Endothelial cell of umbilical vein (primary cell): Measurements from ENCODE around the gene MGME1. TPM values are rescaled to one million over a fixed set of nuclear protein-coding genes. Genes with fewer than 3 reads are reported as not detected.

ENCODE experiments used
- BruUV-seq: library from RNA; stranded (reverse); fragments of 400-500 nt; replicated peaks from 2 replicates; lab custom pipeline; 2021; lab: Mats Ljungman, UMichigan
- CTCF ChIA-PET: fragments of 300-600, 350-600 bp; sonication (Branson Sonifier 250); formaldehyde crosslinking; loops from one replicate; lab custom pipeline; 2021; ENCODE audit warnings: antibody characterized with exemption, inconsistent platforms; lab: Charles Lee
- POLR2A ChIA-PET: fragments of 300-600, 350-600 bp; sonication (Branson Sonifier 250); formaldehyde crosslinking; loops from one replicate; lab custom pipeline; 2021; ENCODE audit warnings: antibody characterized with exemption, inconsistent platforms; lab: Charles Lee
- DNase-seq: peaks from one replicate; pipeline ENCODE4 v3.0.0-alpha.2; 2011; ENCODE audit warnings: low read depth, low spot score
- FAIRE-seq: peaks from 2 replicates; lab custom pipeline; 2011; peaks lifted over from hg19 to GRCh38; lab: Jason Lieb, UNC
- H2AFZ ChIP-seq: 2 replicates; pipeline ENCODE4 v1.6.0; 2012; ENCODE audit warnings: low read depth, low read length, control low read depth, inconsistent platforms
- H3K27ac ChIP-seq: 2 replicates; pipeline ENCODE4 v1.5.1; 2011; ENCODE audit warnings: low read depth, mild to moderate bottlenecking, control low read depth, low read length, moderate library complexity; ENCODE audit not compliant: insufficient read depth
- H3K27me3 ChIP-seq, 2 experiments: 2 replicates each; pipeline versions ENCODE4 v1.6.0 to v1.6.1; 2011; ENCODE audit warnings: low read length in 2 of 2, mixed read lengths in 1 of 2; ENCODE audit not compliant: control insufficient read depth in 2 of 2, insufficient read depth in 2 of 2
- H3K36me3 ChIP-seq, 2 experiments: 2 replicates in 1 of 2; 3 replicates in 1 of 2; pipeline ENCODE4 v1.5.1; 2011; ENCODE audit warnings: low read length in 2 of 2, mild to moderate bottlenecking in 1 of 2, moderate library complexity in 1 of 2; ENCODE audit not compliant: control insufficient read depth in 2 of 2, insufficient read depth in 2 of 2; ENCODE audit errors: extremely low read depth in 1 of 2
- H3K4me1 ChIP-seq: 3 replicates; pipeline ENCODE4 v1.5.1; 2011; ENCODE audit warnings: mild to moderate bottlenecking, low read length; ENCODE audit not compliant: control insufficient read depth, insufficient read depth; ENCODE audit errors: extremely low read depth
- H3K4me2 ChIP-seq: 2 replicates; pipeline ENCODE4 v1.6.1; 2011; ENCODE audit warnings: low read length, control low read depth, mixed read lengths; ENCODE audit not compliant: insufficient read depth
- H3K4me3 ChIP-seq, 3 experiments: fragments of 200-600 bp in 1 of 3; sonication (generic), shearing (Covaris generic) in 1 of 3; replicated peaks in 1 of 3; 2 replicates each; pipeline ENCODE4 v1.5.1; 2011 to 2016; ENCODE audit warnings: control low read depth in 3 of 3, low read length in 3 of 3, mild to moderate bottlenecking in 2 of 3, inconsistent platforms in 1 of 3, low read depth in 1 of 3, moderate library complexity in 1 of 3; ENCODE audit not compliant: insufficient read depth in 1 of 3
- H3K79me2 ChIP-seq: 2 replicates; pipeline ENCODE4 v1.6.0; 2012; ENCODE audit warnings: low read length, inconsistent platforms; ENCODE audit not compliant: control insufficient read depth, insufficient read depth
- H3K9ac ChIP-seq: replicated peaks from 2 replicates; pipeline ENCODE3; 2011; ENCODE audit warnings: low read length, control low read depth; ENCODE audit not compliant: insufficient read depth; ENCODE audit errors: extremely low read depth
- H3K9me1 ChIP-seq: replicated peaks from 3 replicates; pipeline ENCODE4 v1.6.0; 2011; ENCODE audit warnings: mild to moderate bottlenecking, low read length; ENCODE audit not compliant: control insufficient read depth, insufficient read depth; ENCODE audit errors: extremely low read depth
- H3K9me3 ChIP-seq: replicated peaks from 2 replicates; pipeline ENCODE4 v1.5.1; 2012; ENCODE audit warnings: low read length, inconsistent platforms; ENCODE audit not compliant: control insufficient read depth, insufficient read depth
- H4K20me1 ChIP-seq: replicated peaks from 2 replicates; pipeline ENCODE3; 2011; ENCODE audit warnings: mild to moderate bottlenecking, low read length; ENCODE audit not compliant: control insufficient read depth, insufficient read depth; ENCODE audit errors: extremely low read depth
- CTCF ChIP-seq, 2 donors: IDR thresholded peaks; 1 replicate in 1 of 2; 2 replicates in 1 of 2; pipeline ENCODE4 v1.5.1; 2011; ENCODE audit warnings: low read length in 2 of 2, mild to moderate bottlenecking in 2 of 2, moderate library complexity in 2 of 2, control low read depth in 1 of 2, inconsistent platforms in 1 of 2, low read depth in 1 of 2; ENCODE audit not compliant: insufficient read depth in 1 of 2; ENCODE audit errors: extremely low read depth in 1 of 2
- EZH2 ChIP-seq: IDR thresholded peaks from 2 replicates; pipeline ENCODE4 v1.6.1; 2012; ENCODE audit warnings: borderline replicate concordance, low read depth, mild to moderate bottlenecking, moderate library complexity, low read length, inconsistent platforms; ENCODE audit not compliant: severe bottlenecking
- FOS ChIP-seq: IDR thresholded peaks from 2 replicates; pipeline ENCODE4 v1.6.1; 2011; ENCODE audit warnings: mild to moderate bottlenecking, low read length, moderate library complexity, borderline replicate concordance; ENCODE audit not compliant: insufficient read depth
- GATA2 ChIP-seq: IDR thresholded peaks from 2 replicates; pipeline ENCODE4 v1.7.0; 2011; ENCODE audit warnings: low read depth, mild to moderate bottlenecking, moderate library complexity, mixed read lengths, low read length; ENCODE audit not compliant: insufficient read length, insufficient read depth
- JUN ChIP-seq: IDR thresholded peaks from 2 replicates; pipeline ENCODE4 v1.6.1; 2011; ENCODE audit warnings: borderline replicate concordance, low read depth; ENCODE audit not compliant: insufficient read length, insufficient read depth
- MAX ChIP-seq: IDR thresholded peaks from 2 replicates; pipeline ENCODE4 v1.6.1; 2011; ENCODE audit not compliant: insufficient read depth, insufficient read length
- MYC ChIP-seq: IDR thresholded peaks from one replicate; pipeline ENCODE4 v1.6.1; 2011; ENCODE audit warnings: mild to moderate bottlenecking, low read depth, low read length
- POLR2A ChIP-seq: IDR thresholded peaks from 2 replicates; pipeline ENCODE4 v1.6.1; 2012; ENCODE audit warnings: low read depth, mild to moderate bottlenecking, control low read depth, low read length
- POLR2AphosphoS5 ChIP-seq: IDR thresholded peaks from 2 replicates; pipeline ENCODE4 v1.6.1; 2012; ENCODE audit warnings: low read depth, mild to moderate bottlenecking, control low read depth, low read length, moderate library complexity; ENCODE audit not compliant: insufficient read depth
- dilution Hi-C: fragments of 300-500 bp; cut with MboI; formaldehyde crosslinking; loops from one replicate; pipeline ENCODE4 v1.15.0; 2019; ENCODE audit warnings: low sequenced_read_pairs; ENCODE audit not compliant: extremely low pct_ligation_motif_present
- intact Hi-C: fragments of 100-400 bp; cut with micrococcal nuclease; formaldehyde crosslinking; loops from one replicate; pipeline ENCODE4 v1.10.0; 2022
- polyA plus RNA-seq, 4 experiments: library from polyadenylated mRNA; depleted of rRNA in 3 of 4; stranded (reverse) in 3 of 4; unstranded in 1 of 4; fragments of >200 nt; gene quantifications; 2 replicates each; pipeline versions ENCODE4 v1.2.1 to v1.2.3, GENCODE V29; 2011 to 2012; ENCODE audit warnings: missing spikeins in 1 of 4
- total RNA-seq: library from RNA; stranded (reverse); gene quantifications from 2 replicates; pipeline ENCODE4 v1.2.3, GENCODE V29; 2021

The MGME1 gene
- total and polyA plus RNA-seq, 2 donors (not counting 3 experiments of a cell fraction or from before 2014, with no cell fraction given), result 8.9 to 26.2 TPM

GRCh38 chr20:17934141-17934862 is 34.5 kb upstream of the MGME1 start:
- H3K4me2 ChIP-seq, result no peak overlapping the region

GRCh38 chr20:17935186-17935585 is 33.6 kb upstream of the MGME1 start:
- BruUV-seq, result no TSS peak
- H4K20me1 ChIP-seq, result no peaks in the 10 kb centered on the region
- H3K9me3 ChIP-seq, result no peaks in the 10 kb centered on the region
- CTCF ChIA-PET, result no interaction called here
- H3K27me3 ChIP-seq, result no peaks in the 10 kb centered on the region
- no peak overlapping the region for H3K27ac ChIP-seq
- DNase-seq, result no peak
- H3K4me2 ChIP-seq, result no peak overlapping the region
- peaks cover 14% of the 10 kb centered on the region for H3K4me1 ChIP-seq
- no peak overlapping the region for H3K4me3 ChIP-seq
- H3K9ac ChIP-seq, result no peak overlapping the region
- H3K36me3 ChIP-seq, result no peaks in the 10 kb centered on the region
- H2AFZ ChIP-seq, result no peak overlapping the region
- no peaks in the 10 kb centered on the region for H3K9me1 ChIP-seq
- no peak for FAIRE-seq
- intact Hi-C loops, result loop anchor here (5.0 kb wide), 1 partner anchor 403 kb away; the partner anchor contains the start of gene BFSP1
- no peaks in the 10 kb centered on the region for H3K79me2 ChIP-seq
- dilution Hi-C loops, result no loop called here
- TF ChIP-seq JUN (no peak), FOS (no peak), MAX (no peak), GATA2 (no peak), POLR2A (no peak), EZH2 (no peak), CTCF (IDR thresholded peaks at IDR 0.05; ENCODE audit: extremely low read depth in 1 of 2, insufficient read depth in 1 of 2, low read depth in 1 of 2, low read length in 2 of 2) (no peak), POLR2AphosphoS5 (no peak), MYC (no peak)
- POLR2A ChIA-PET, result no interaction called here

More at GRCh38 chr20:17934141-17934862, 34.5 kb upstream of the MGME1 start:
- H3K79me2 ChIP-seq, result no peaks in the 10 kb centered on the region
- FAIRE-seq, result no peak
- ChIA-PET POLR2A (no interaction called here), CTCF (no interaction called here)
- H3K36me3 ChIP-seq, result no peaks in the 10 kb centered on the region
- no peak overlapping the region for H3K27ac ChIP-seq
- DNase-seq, result no peak
- no peaks in the 10 kb centered on the region for H3K9me1 ChIP-seq
- H3K9ac ChIP-seq, result no peak overlapping the region
- H3K27me3 ChIP-seq, result no peaks in the 10 kb centered on the region
- no peaks in the 10 kb centered on the region for H3K9me3 ChIP-seq
- peaks cover 14% of the 10 kb centered on the region for H3K4me1 ChIP-seq
- H2AFZ ChIP-seq, result no peak overlapping the region
- no peaks in the 10 kb centered on the region for H4K20me1 ChIP-seq
- TF ChIP-seq FOS (no peak), POLR2A (no peak), MYC (no peak)
- no TSS peak for BruUV-seq
- no peak overlapping the region for H3K4me3 ChIP-seq
- intact Hi-C loops, result no loop called here
- dilution Hi-C loops, result no loop called here
